Keratinocyte (primary cell): ENCODE results near the gene PGAM1. TPM values are rescaled to one million over a fixed set of nuclear protein-coding genes. Genes with fewer than 3 reads are reported as not detected.
A peak's percentile ranks its signal among the peaks of the same experiment; 100 is the strongest.

ENCODE experiments used
- DNase-seq: peaks from one replicate; pipeline ENCODE4 v3.0.0-alpha.2; 2011; ENCODE audit warnings: low read depth, missing footprints, low spot score
- FAIRE-seq: peaks from 2 replicates; lab custom pipeline; 2011; peaks lifted over from hg19 to GRCh38; lab: Jason Lieb, UNC
- H2AFZ ChIP-seq: 2 replicates; pipeline ENCODE4 v1.6.0; 2012; ENCODE audit warnings: low read length, control low read depth, inconsistent platforms; ENCODE audit not compliant: control insufficient read depth
- H3K27ac ChIP-seq: 2 replicates; pipeline ENCODE4 v1.5.1; 2011; ENCODE audit warnings: low read length; ENCODE audit not compliant: control insufficient read depth, insufficient read depth
- H3K27me3 ChIP-seq: 3 replicates; pipeline ENCODE4 v1.6.0; 2011; ENCODE audit warnings: low read length; ENCODE audit not compliant: control insufficient read depth, insufficient read depth; ENCODE audit errors: extremely low read depth
- H3K36me3 ChIP-seq, 2 experiments: 2 replicates in 1 of 2; 3 replicates in 1 of 2; pipeline ENCODE4 v1.5.1; 2011; ENCODE audit warnings: low read length in 2 of 2, mild to moderate bottlenecking in 1 of 2; ENCODE audit not compliant: control insufficient read depth in 2 of 2, insufficient read depth in 2 of 2; ENCODE audit errors: extremely low read depth in 1 of 2
- H3K4me1 ChIP-seq: 3 replicates; pipeline ENCODE4 v1.5.1; 2011; ENCODE audit warnings: low read length; ENCODE audit not compliant: control insufficient read depth, insufficient read depth; ENCODE audit errors: extremely low read depth
- H3K4me2 ChIP-seq: 3 replicates; pipeline ENCODE4 v1.6.0; 2011; ENCODE audit warnings: low read depth, low read length; ENCODE audit not compliant: control insufficient read depth, insufficient read depth; ENCODE audit errors: extremely low read depth
- H3K4me3 ChIP-seq, 3 experiments: fragments of 200-600 bp in 1 of 3; sonication (generic) in 1 of 3; 2 replicates in 2 of 3; 3 replicates in 1 of 3; pipeline ENCODE4 v1.5.1; 2011 to 2016; ENCODE audit warnings: low read length in 3 of 3, mild to moderate bottlenecking in 3 of 3, control low read depth in 2 of 3, inconsistent platforms in 1 of 3, low read depth in 1 of 3, mixed read lengths in 1 of 3, mixed run types in 1 of 3, moderate library complexity in 1 of 3; ENCODE audit not compliant: control insufficient read depth in 2 of 3, insufficient read depth in 2 of 3; ENCODE audit errors: extremely low read depth in 1 of 3
- H3K79me2 ChIP-seq: 2 replicates; pipeline ENCODE4 v1.6.0; 2012; ENCODE audit warnings: low read length; ENCODE audit not compliant: control insufficient read depth, insufficient read depth
- H3K9ac ChIP-seq: 3 replicates; pipeline ENCODE4 v1.6.0; 2011; ENCODE audit warnings: low read length; ENCODE audit not compliant: control insufficient read depth, insufficient read depth; ENCODE audit errors: extremely low read depth
- H3K9me1 ChIP-seq: 3 replicates; pipeline ENCODE4 v1.6.0; 2011; ENCODE audit warnings: low read length; ENCODE audit not compliant: control insufficient read depth, insufficient read depth; ENCODE audit errors: extremely low read depth
- H3K9me3 ChIP-seq: 2 replicates; pipeline ENCODE4 v1.5.1; 2012; ENCODE audit warnings: low read depth, low read length; ENCODE audit not compliant: control insufficient read depth
- H4K20me1 ChIP-seq: 3 replicates; pipeline ENCODE4 v1.6.0; 2011; ENCODE audit warnings: low read length; ENCODE audit not compliant: control insufficient read depth, insufficient read depth; ENCODE audit errors: extremely low read depth
- EZH2 ChIP-seq: IDR thresholded peaks from one replicate; pipeline ENCODE4 v1.6.1; 2012; ENCODE audit warnings: inconsistent platforms, mild to moderate bottlenecking, low read length, moderate library complexity
- dilution Hi-C: fragments of 300-500 bp; cut with MboI; formaldehyde crosslinking; loops from one replicate; pipeline ENCODE4 v1.7.0; 2020; ENCODE audit warnings: low sequenced_read_pairs; ENCODE audit not compliant: extremely low pct_ligation_motif_present
- polyA plus RNA-seq, 5 experiments: library from polyadenylated mRNA; depleted of rRNA in 3 of 5; stranded (reverse) in 3 of 5; stranded (forward) in 1 of 5; unstranded in 1 of 5; fragments of >200 nt; gene quantifications; 1 replicate in 1 of 5; 2 replicates in 3 of 5; 3 replicates in 1 of 5; pipeline versions ENCODE4 v1.2.1 to v1.2.3, GENCODE V29; 2011 to 2012; ENCODE audit warnings: missing spikeins in 2 of 5, low read depth in 1 of 5, low replicate concordance in 1 of 5
- TF ChIP-seq, protein P1 (sequence below), 3 experiments: IDR thresholded peaks in 1 of 3; conservative IDR thresholded peaks in 1 of 3; optimal IDR thresholded peaks in 1 of 3; 2 replicates in 2 of 3; 3 replicates in 1 of 3; pipeline versions ENCODE3 to v1.5.1; 2011; ENCODE audit warnings: low read length in 3 of 3, mild to moderate bottlenecking in 3 of 3, moderate library complexity in 2 of 3, control low read depth in 1 of 3, inconsistent platforms in 1 of 3; ENCODE audit not compliant: insufficient read depth in 2 of 3; ENCODE audit errors: extremely low read depth in 1 of 3

Gene PGAM1
- polyA plus RNA-seq, 1 donor (not counting 4 experiments of a cell fraction or from before 2014, with no cell fraction given): 624 TPM

DNA sequence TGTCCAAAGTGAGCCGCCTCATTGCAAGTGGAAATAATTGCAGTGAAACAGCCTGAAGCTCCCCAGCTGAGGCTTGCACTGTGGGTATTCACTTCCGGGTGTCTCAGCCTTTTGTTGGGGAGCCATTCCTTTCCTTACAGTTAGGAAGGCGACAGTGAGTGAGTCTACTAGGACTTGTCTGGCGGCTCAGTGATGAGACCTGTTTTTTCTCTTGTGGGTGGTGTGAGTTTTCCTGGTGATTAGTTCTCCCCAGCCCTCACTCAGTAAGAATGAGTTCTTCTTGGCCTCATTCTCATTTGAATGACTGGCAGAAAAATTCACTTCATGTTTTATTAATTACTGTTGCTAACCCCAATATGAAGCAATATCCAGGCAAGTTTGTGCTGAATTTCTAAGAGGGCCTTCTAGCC, 2.6 kb downstream of the PGAM1 start:
- Histone ChIP-seq H3K27me3 (no peaks in the 10 kb centered on the region), H3K9ac (peak overlapping the region; percentile 94), H3K36me3 (peaks cover 18 to 35% of the 10 kb centered on the region in 2 experiments), H2AFZ (no peak overlapping the region), H4K20me1 (peaks cover 6% of the 10 kb centered on the region), H3K79me2 (peaks cover 55% of the 10 kb centered on the region), H3K9me1 (no peaks in the 10 kb centered on the region), H3K4me2 (peak overlapping the region; percentile 80), H3K27ac (peak overlapping the region; percentile 88), H3K9me3 (no peaks in the 10 kb centered on the region), H3K4me3 (peak overlapping the region; percentile 74 to 97 (median 95)), H3K4me1 (peaks cover 15% of the 10 kb centered on the region)
- FAIRE-seq (no peak), DNase-seq (no peak)
- TF ChIP-seq, protein P1, sequence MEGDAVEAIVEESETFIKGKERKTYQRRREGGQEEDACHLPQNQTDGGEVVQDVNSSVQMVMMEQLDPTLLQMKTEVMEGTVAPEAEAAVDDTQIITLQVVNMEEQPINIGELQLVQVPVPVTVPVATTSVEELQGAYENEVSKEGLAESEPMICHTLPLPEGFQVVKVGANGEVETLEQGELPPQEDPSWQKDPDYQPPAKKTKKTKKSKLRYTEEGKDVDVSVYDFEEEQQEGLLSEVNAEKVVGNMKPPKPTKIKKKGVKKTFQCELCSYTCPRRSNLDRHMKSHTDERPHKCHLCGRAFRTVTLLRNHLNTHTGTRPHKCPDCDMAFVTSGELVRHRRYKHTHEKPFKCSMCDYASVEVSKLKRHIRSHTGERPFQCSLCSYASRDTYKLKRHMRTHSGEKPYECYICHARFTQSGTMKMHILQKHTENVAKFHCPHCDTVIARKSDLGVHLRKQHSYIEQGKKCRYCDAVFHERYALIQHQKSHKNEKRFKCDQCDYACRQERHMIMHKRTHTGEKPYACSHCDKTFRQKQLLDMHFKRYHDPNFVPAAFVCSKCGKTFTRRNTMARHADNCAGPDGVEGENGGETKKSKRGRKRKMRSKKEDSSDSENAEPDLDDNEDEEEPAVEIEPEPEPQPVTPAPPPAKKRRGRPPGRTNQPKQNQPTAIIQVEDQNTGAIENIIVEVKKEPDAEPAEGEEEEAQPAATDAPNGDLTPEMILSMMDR (optimal IDR thresholded peaks at IDR 0.05 in 1 of 3, IDR thresholded peaks at IDR 0.05 in 1 of 3, conservative IDR thresholded peaks at IDR 0.05 in 1 of 3; ENCODE audit: extremely low read depth in 1 of 3, insufficient read depth in 2 of 3, low read length in 3 of 3): no peak
- no peak for TF ChIP-seq EZH2
- dilution Hi-C loops: no loop called here

GRCh38 chr10:97434055-97434454, 8.1 kb downstream of the PGAM1 start:
- dilution Hi-C loops: no loop called here
- Histone ChIP-seq H3K27ac (no peak overlapping the region), H3K9ac (no peak overlapping the region), H3K4me1 (no peaks in the 10 kb centered on the region), H4K20me1 (no peaks in the 10 kb centered on the region), H3K9me1 (no peaks in the 10 kb centered on the region), H3K9me3 (no peaks in the 10 kb centered on the region), H3K4me2 (no peak overlapping the region), H2AFZ (no peak overlapping the region), H3K4me3 (no peak overlapping the region), H3K27me3 (no peaks in the 10 kb centered on the region), H3K36me3 (peaks cover 23 to 47% of the 10 kb centered on the region in 2 experiments), H3K79me2 (peaks cover 23% of the 10 kb centered on the region)
- FAIRE-seq: no peak
- TF ChIP-seq, protein P1 (optimal IDR thresholded peaks at IDR 0.05 in 1 of 3, IDR thresholded peaks at IDR 0.05 in 1 of 3, conservative IDR thresholded peaks at IDR 0.05 in 1 of 3; ENCODE audit: extremely low read depth in 1 of 3, insufficient read depth in 2 of 3, low read length in 3 of 3): peak in 1 of 3 experiments; percentile 4
- TF ChIP-seq EZH2: no peak
- no peak for DNase-seq
